ENCODE results near the gene SHB.

GRCh38 chr9:37880916-37881479, 188.0 kb downstream of the SHB start:
- no peak for TF ChIP-seq CTCF (IDR thresholded peaks at IDR 0.05; ENCODE audit: low read length)
- no peak for TF ChIP-seq EZH2 (IDR thresholded peaks at IDR 0.05; ENCODE audit: borderline replicate concordance, low read length)

Measured in OCI-LY1 (cell line).